SK-N-MC (cell line): ENCODE data around the gene SYNGR1.

Source experiments
- EZH2 ChIP-seq: fragments of 200-600 bp; sonication (generic); IDR thresholded peaks from one replicate; pipeline ENCODE4 v1.6.1; 2017; ENCODE audit warnings: antibody characterized with exemption
- FOXP2 ChIP-seq: optimal IDR thresholded peaks from 2 replicates; pipeline ENCODE3; 2011; ENCODE audit warnings: mild to moderate bottlenecking, moderate library complexity; ENCODE audit not compliant: insufficient read depth; ENCODE audit errors: extremely low read length, control extremely low read depth
- POLR2AphosphoS5 ChIP-seq: IDR thresholded peaks from 2 replicates; pipeline ENCODE4 v1.6.1; 2012; ENCODE audit warnings: mild to moderate bottlenecking, low read depth, low read length, borderline replicate concordance

- TF ChIP-seq EZH2: no peak
- TF ChIP-seq FOXP2: no peak
- TF ChIP-seq POLR2AphosphoS5: no peak
Measured at GRCh38 chr22:39408807-39409206, 59.0 kb downstream of the SYNGR1 start.
